RKO (cell line): ENCODE data around the gene PSMD5.

Experiments
- DNase-seq: peaks from one replicate; pipeline ENCODE4 v3.0.0-alpha.2; 2016; ENCODE audit warnings: low spot score

Gene PSMD5

GRCh38 chr9:120842685-120843485 is at the start of gene PSMD5:
Gene PSMD5, minus strand, starts transcription at chr9:120842922. Its CDS starts 13 bp downstream, at chr9:120842909.
- DNase-seq, result peak; percentile 100

- DNase-seq, result no peak
These were observed 49.4 kb upstream of the PSMD5 start for GRCh38 chr9:120891884-120892747.

GRCh38 chr9:120891245-120891883 is 48.6 kb upstream of the PSMD5 start:
- no peak for DNase-seq

- no peak for DNase-seq
These were observed 47.9 kb upstream of the PSMD5 start for GRCh38 chr9:120890320-120891244.

- no peak for DNase-seq
These were observed 47.0 kb upstream of the PSMD5 start for GRCh38 chr9:120889606-120890271.

- DNase-seq, result no peak
These were observed 45.9 kb upstream of the PSMD5 start for GRCh38 chr9:120888626-120889025.

- no peak for DNase-seq
These were observed 43.8 kb upstream of the PSMD5 start for GRCh38 chr9:120886490-120886967.

- DNase-seq, result no peak
These were observed 43.2 kb upstream of the PSMD5 start for GRCh38 chr9:120885958-120886357.

GRCh38 chr9:120885457-120885856 is 42.7 kb upstream of the PSMD5 start:
- DNase-seq, result no peak

- no peak for DNase-seq
These were observed 40.9 kb upstream of the PSMD5 start for GRCh38 chr9:120883608-120883996.

GRCh38 chr9:120882935-120883607 is 40.3 kb upstream of the PSMD5 start:
- DNase-seq, result no peak

GRCh38 chr9:120879446-120879845 is 36.7 kb upstream of the PSMD5 start:
- no peak for DNase-seq

- no peak for DNase-seq
These were observed 35.7 kb upstream of the PSMD5 start for GRCh38 chr9:120878188-120879130.

- DNase-seq, result peak; percentile 81
These were observed 34.7 kb upstream of the PSMD5 start for GRCh38 chr9:120877276-120878034.

- DNase-seq, result peak; percentile 68
These were observed 34.1 kb upstream of the PSMD5 start, which contains the start of gene PHF19 for GRCh38 chr9:120876842-120877240. Gene PHF19, minus strand, starts transcription at chr9:120877188. Its CDS starts 2,447 bp downstream, at chr9:120874741.

GRCh38 chr9:120875954-120876841 is 33.5 kb upstream of the PSMD5 start:
- DNase-seq, result peak; percentile 98

- no peak for DNase-seq
These were observed 32.9 kb upstream of the PSMD5 start for GRCh38 chr9:120875643-120875953.
